HG02623 (cell line): ENCODE measurements around the gene CRABP1.

Source experiments
- ATAC-seq: cut with Tn5 transposase; IDR thresholded peaks from one replicate; pipeline ENCODE4 v1.9.1; 2021; ENCODE audit warnings: moderate library complexity; ENCODE audit not compliant: unreplicated experiment

Gene CRABP1

GRCh38 chr15:78340231-78341056 is at the start of gene CRABP1:
Gene CRABP1, plus strand, starts transcription at chr15:78340353. Its CDS starts 76 bp downstream, at chr15:78340429.
- no peak for ATAC-seq

GRCh38 chr15:78291052-78291451 is 49.1 kb upstream of the CRABP1 start:
- no peak for ATAC-seq

- ATAC-seq: no peak
These were observed 48.5 kb upstream of the CRABP1 start for GRCh38 chr15:78291698-78292097.

- ATAC-seq: no peak
These were observed 47.9 kb upstream of the CRABP1 start for GRCh38 chr15:78292219-78292618.

- ATAC-seq: peak; percentile 90
These were observed 40.8 kb upstream of the CRABP1 start, which contains the start of gene SKIC8 for GRCh38 chr15:78299101-78299930. Gene SKIC8, minus strand, starts transcription at chr15:78299609. Its CDS starts 3,923 bp downstream, at chr15:78295686.

GRCh38 chr15:78301326-78301725 is 38.8 kb upstream of the CRABP1 start:
- no peak for ATAC-seq

- no peak for ATAC-seq
These were observed 38.3 kb upstream of the CRABP1 start for GRCh38 chr15:78301828-78302227.

- ATAC-seq: no peak
These were observed 37.4 kb upstream of the CRABP1 start for GRCh38 chr15:78302579-78303312.

- no peak for ATAC-seq
These were observed 35.7 kb upstream of the CRABP1 start for GRCh38 chr15:78304216-78305066.

GRCh38 chr15:78306176-78306774 is 33.9 kb upstream of the CRABP1 start:
- no peak for ATAC-seq

- no peak for ATAC-seq
These were observed 32.2 kb upstream of the CRABP1 start for GRCh38 chr15:78307976-78308375.

GRCh38 chr15:78308422-78309032 is 31.6 kb upstream of the CRABP1 start:
- no peak for ATAC-seq

- ATAC-seq: no peak
These were observed 28.9 kb upstream of the CRABP1 start for GRCh38 chr15:78311292-78311691.

- ATAC-seq: no peak
These were observed 27.6 kb upstream of the CRABP1 start for GRCh38 chr15:78312536-78312935.

- ATAC-seq: no peak
These were observed 27.2 kb upstream of the CRABP1 start for GRCh38 chr15:78312957-78313356.

- ATAC-seq: no peak
These were observed 26.8 kb upstream of the CRABP1 start for GRCh38 chr15:78313383-78313782.

GRCh38 chr15:78314181-78314581 is 26.0 kb upstream of the CRABP1 start:
- no peak for ATAC-seq

GRCh38 chr15:78315686-78316282 is 24.4 kb upstream of the CRABP1 start:
- no peak for ATAC-seq
